C4-2B (cell line): ENCODE results near the gene ZDHHC11B.

ENCODE experiments used
- ZFX ChIP-seq: fragments of 450-650 bp; IDR thresholded peaks from 2 replicates; pipeline ENCODE4 v1.6.1; 2017
- TF ChIP-seq, protein P1 (sequence below): fragments of 450-650 bp; conservative IDR thresholded peaks from 2 replicates; pipeline ENCODE4 v1.5.1; 2017; ENCODE audit warnings: mild to moderate bottlenecking

DNA sequence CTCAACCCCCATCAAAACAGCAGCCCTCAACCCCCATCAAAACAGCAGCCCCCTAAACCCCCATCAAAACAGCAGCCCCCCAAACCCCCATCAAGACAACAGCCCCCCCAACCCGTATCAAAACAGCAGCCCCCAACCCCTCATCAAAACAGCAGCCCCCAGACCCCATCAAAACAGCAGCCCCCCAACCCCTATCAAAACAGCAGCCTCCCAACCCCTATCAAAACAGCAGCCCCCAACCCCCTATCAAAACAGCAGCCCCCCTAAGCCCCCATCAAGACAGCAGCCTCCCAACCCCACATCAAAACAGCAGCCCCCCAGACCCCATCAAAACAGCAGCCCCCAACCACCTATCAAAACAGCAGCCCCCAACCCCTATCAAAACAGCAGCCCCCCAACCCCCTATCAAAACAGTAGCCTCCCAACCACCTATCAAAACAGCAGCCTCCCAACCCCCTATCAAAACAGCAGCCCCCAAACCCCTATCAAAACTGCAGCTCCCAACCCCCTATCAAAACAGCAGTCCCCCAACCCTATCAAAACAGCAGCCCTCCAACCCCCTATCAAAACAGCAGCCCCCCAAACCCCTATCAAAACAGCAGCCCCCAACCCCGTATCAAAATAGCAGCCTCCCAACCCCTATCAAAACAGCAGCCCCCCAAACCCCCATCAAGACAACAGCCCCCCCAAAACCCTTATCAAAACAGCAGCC is 92.6 kb downstream of the ZDHHC11B start:
- TF ChIP-seq, protein P1, sequence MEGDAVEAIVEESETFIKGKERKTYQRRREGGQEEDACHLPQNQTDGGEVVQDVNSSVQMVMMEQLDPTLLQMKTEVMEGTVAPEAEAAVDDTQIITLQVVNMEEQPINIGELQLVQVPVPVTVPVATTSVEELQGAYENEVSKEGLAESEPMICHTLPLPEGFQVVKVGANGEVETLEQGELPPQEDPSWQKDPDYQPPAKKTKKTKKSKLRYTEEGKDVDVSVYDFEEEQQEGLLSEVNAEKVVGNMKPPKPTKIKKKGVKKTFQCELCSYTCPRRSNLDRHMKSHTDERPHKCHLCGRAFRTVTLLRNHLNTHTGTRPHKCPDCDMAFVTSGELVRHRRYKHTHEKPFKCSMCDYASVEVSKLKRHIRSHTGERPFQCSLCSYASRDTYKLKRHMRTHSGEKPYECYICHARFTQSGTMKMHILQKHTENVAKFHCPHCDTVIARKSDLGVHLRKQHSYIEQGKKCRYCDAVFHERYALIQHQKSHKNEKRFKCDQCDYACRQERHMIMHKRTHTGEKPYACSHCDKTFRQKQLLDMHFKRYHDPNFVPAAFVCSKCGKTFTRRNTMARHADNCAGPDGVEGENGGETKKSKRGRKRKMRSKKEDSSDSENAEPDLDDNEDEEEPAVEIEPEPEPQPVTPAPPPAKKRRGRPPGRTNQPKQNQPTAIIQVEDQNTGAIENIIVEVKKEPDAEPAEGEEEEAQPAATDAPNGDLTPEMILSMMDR, result no peak
- TF ChIP-seq ZFX, result no peak
